ENCODE measurements around the gene RTP2.

- TF ChIP-seq CTCF (IDR thresholded peaks at IDR 0.05; ENCODE audit: insufficient read depth, low read depth, low read length) (peak; percentile 96), EZH2 (IDR thresholded peaks at IDR 0.05; ENCODE audit: insufficient read depth, low read length) (no peak)
Observed at GRCh38 chr3:187714404-187714979, 12.1 kb upstream of the RTP2 start.
